Fibroblast of mammary gland (primary cell): ENCODE data around the gene MAOA.
A peak's percentile ranks its signal among the peaks of the same experiment; 100 is the strongest.

ENCODE experiments used
- DNase-seq: peaks from one replicate; pipeline ENCODE4 v3.0.0-alpha.2; 2010; ENCODE audit warnings: low read depth
- H3K4me3 ChIP-seq: 2 replicates; pipeline ENCODE4 v1.5.1; 2011; ENCODE audit warnings: low read depth, mild to moderate bottlenecking, low read length, moderate library complexity; ENCODE audit not compliant: control insufficient read depth
- CTCF ChIP-seq: conservative IDR thresholded peaks from 2 replicates; pipeline ENCODE4 v1.5.1; 2011; ENCODE audit warnings: low read depth, low read length, inconsistent platforms; ENCODE audit not compliant: control insufficient read depth, insufficient read depth

MAOA gene

GRCh38 chrX:43677993-43678392 lies 21.9 kb downstream of the MAOA start:
- no peak for DNase-seq
- no peak for TF ChIP-seq CTCF
- H3K4me3 ChIP-seq, result no peak overlapping the region

- no peak for DNase-seq
- no peak overlapping the region for H3K4me3 ChIP-seq
- TF ChIP-seq CTCF, result no peak
Measured at GRCh38 chrX:43679058-43679457, 23.0 kb downstream of the MAOA start.

DNA sequence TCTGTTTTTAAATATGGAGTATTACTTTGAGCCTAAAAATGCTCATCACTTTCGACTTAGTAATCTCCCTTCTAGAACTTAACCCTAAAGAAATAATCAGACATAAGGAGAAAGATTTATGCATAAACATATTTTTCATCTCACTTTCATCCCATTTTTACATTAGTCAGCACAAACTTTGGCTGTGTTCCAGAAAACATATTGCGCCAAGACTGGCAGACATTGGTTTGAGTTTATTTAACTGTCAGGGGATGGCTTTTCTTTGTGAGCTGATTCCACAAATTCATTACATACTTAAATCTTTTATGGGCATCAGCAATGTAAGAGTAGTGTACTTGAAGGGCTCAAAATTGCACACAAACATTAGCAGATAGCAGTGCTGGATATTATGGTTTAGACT lies 23.7 kb downstream of the MAOA start:
- DNase-seq, result peak; percentile 52
- no peak for TF ChIP-seq CTCF

GRCh38 chrX:43682726-43683125 lies 26.6 kb downstream of the MAOA start:
- H3K4me3 ChIP-seq, result no peak overlapping the region
- no peak for DNase-seq
- TF ChIP-seq CTCF, result no peak

More for the DNA sequence above, 23.7 kb downstream of the MAOA start:
- H3K4me3 ChIP-seq, result no peak overlapping the region

GRCh38 chrX:43685221-43685620 lies 29.1 kb downstream of the MAOA start:
- no peak overlapping the region for H3K4me3 ChIP-seq
- DNase-seq, result no peak
- no peak for TF ChIP-seq CTCF

- DNase-seq, result no peak
- no peak overlapping the region for H3K4me3 ChIP-seq
- no peak for TF ChIP-seq CTCF
Measured at GRCh38 chrX:43688586-43688985, 32.5 kb downstream of the MAOA start.
